Measurements from ENCODE around the gene PTPN4. TPM values are rescaled to one million over a fixed set of nuclear protein-coding genes. Genes with fewer than 3 reads are reported as not detected.

Gene PTPN4, protein sequence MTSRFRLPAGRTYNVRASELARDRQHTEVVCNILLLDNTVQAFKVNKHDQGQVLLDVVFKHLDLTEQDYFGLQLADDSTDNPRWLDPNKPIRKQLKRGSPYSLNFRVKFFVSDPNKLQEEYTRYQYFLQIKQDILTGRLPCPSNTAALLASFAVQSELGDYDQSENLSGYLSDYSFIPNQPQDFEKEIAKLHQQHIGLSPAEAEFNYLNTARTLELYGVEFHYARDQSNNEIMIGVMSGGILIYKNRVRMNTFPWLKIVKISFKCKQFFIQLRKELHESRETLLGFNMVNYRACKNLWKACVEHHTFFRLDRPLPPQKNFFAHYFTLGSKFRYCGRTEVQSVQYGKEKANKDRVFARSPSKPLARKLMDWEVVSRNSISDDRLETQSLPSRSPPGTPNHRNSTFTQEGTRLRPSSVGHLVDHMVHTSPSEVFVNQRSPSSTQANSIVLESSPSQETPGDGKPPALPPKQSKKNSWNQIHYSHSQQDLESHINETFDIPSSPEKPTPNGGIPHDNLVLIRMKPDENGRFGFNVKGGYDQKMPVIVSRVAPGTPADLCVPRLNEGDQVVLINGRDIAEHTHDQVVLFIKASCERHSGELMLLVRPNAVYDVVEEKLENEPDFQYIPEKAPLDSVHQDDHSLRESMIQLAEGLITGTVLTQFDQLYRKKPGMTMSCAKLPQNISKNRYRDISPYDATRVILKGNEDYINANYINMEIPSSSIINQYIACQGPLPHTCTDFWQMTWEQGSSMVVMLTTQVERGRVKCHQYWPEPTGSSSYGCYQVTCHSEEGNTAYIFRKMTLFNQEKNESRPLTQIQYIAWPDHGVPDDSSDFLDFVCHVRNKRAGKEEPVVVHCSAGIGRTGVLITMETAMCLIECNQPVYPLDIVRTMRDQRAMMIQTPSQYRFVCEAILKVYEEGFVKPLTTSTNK
- total RNA-seq, result 43.6 and 46.9 TPM in 2 replicates

DNA sequence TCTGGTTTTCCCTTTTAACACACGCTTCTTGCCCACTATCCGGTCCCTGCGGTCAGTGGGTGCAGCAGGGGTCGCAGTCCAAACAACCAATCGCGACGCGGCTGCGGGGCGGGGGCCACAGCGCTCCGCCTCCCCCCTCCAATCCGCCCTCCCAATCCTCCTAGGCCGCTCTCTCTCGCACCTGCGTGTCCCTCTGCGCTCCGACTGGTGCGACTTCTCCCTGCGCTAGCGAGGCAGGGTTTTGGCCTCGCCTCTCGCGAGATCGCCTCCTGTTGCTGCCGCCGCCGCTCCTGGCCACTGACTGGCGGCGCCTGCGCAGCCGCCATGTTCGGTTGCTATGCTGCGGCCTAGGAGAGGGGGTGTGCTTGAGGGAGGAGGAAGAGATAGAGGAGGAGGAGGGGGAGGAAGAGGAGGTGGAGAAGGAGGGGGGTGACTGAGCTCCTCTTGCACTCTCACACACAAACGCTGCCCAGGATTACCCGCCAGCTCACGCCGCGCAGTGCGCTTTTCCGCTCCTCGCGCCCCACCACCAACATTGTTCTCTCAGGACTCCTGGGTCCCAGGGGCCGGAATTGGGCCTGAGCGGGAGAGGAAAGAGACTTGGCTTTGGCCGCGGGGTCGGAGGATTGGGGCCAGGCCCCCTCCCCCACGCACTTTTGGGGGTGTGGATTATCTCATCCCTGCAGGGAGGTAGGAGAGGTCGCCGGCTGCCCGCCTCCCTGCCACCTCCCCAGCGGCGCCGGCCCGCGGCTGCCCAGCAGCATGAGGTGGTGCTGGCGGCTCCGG, at the start of gene PTPN4:
Gene PTPN4, plus strand, starts transcription at position 472 of the 786 bp plus-strand sequence. CDS start 49,932 bp downstream, outside the sequence.
- peak; percentile 72 for DNase-seq (ENCODE audit: extremely low read depth, low read depth, low spot score)

DNA sequence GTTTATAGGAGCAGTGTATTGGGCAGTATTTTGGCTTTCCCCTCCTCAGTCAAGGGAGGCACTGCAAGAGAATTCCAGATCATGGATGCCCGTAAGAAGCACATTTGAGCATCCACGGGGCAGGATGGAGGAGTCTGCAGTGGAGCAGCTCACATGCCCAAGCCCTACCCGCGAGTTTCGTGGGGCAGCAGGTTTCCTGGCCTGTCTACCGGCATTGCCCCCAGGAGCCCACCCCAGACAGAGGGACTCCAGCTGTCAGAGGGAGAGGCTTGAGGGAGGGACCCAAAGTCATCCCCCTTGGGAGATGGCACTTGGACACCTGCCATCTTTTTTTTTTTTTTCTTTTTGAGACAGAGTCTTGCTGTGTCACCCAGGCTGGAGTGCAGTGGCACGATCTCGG, 49.4 kb upstream of the PTPN4 start:
- DNase-seq (ENCODE audit: extremely low read depth, low read depth, low spot score), result no peak

DNA sequence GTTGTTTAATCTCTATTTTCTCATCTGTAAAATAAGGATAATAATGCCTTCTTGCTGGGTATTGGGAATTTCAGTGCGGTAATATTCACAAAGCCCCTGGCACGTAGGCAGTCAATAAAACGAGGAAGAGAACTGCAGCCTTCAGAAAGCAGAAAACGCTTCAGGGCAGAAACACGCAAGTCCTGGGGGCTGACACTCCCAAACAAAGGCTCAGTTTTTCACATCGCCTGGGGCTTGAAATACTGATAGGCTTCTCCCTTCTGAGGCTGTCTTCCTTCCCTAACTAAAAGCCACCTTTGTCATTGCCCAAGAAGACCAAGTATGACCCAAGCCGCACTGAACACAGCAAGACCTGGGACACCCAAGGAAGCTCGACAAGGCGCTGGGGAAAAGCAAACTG, 48.4 kb upstream of the PTPN4 start:
- no peak for DNase-seq (ENCODE audit: extremely low read depth, low read depth, low spot score)

DNA sequence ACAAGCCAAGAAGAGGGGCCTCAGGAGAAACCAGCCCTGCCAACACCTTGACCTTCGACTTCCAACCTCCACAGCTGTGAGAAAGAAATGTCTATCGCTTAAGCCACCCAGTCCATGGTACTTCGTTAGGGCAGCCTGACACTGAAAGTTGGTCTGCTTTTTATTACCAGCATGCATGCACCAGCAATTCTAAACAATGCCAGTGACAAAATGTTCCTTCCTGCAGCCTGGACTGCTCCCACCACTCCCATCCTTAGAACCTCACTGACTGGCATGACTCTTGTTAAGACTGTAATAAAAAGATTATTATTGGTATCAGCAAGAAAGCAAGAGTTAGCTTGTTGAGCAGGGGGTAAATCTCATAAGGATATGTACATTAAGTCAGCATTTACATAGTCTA, 47.2 kb upstream of the PTPN4 start:
- no peak for DNase-seq (ENCODE audit: extremely low read depth, low read depth, low spot score)

DNA sequence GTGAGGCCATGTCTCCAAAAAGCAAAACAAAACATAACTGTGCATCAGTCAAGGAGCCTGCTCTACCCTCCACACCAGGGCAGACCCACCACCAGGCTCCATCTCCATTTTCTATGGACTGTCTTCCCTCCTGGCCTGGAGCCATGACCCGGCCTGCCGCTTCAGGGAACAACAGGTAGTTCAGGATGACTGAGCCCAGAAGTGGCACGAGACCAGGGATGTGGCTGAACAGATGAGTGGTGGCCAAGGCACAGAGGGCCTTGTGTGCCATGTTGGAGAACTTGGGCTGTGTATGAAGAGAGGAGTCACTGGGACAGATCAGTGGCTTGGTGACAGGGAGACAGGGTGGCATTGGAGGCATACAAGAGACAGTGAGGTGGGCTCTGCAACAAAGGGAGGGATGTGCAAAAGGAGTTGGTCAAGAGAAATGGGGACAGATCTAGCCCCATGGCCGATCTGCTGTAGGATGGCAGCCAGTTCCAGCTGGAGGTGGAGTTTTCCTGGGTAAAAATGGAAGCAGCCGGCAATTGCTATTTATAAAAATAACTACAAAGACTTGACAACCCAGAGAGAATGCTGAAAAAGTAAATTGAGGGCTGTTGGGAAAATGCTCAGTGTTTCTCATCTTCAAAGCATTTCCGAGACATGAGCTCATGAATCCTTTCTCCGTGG, 45.8 kb upstream of the PTPN4 start:
- DNase-seq (ENCODE audit: extremely low read depth, low read depth, low spot score), result no peak

DNA sequence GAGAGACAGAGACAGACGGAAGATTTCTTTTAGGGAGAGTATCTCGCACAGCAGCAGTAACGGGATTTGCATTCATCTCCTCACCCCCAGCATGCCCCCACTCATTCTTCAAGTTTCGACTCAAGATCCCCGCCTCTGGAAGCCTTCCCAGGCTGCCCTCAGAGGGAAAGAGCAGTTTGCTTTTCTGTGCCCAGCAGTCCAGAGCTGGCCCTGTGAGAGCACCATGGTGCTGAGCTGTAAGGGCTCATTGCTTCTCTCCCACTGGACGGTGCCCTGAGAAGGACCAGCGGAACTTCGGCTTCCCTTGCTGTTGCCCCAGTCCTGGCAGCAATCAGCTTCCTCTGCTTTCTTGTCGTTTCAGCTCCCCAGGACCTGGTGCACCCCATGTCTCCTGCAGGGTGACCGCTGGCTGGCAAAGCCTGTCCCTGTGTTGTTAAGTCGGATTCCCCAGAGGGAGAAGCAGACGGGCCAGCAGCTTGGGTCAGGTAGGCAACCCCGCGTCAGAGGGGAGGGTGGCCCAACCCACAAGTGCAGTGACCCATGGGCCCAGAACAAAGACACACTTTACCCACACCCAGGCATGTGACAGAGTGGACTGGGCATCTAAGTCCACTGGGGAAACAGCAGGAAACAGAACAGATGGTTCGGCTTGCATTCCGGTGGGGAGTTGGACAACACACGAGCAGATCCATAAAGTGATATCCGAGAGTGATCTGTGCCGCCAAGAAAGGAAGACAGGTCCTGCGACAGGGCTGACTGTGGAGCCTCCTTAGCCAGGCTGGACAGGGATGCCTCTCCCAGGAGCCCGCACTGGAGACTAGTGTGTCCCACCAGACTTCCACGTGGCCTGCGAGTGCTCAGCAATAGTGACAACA, 44.1 kb upstream of the PTPN4 start:
- no peak for DNase-seq (ENCODE audit: extremely low read depth, low read depth, low spot score)

DNA sequence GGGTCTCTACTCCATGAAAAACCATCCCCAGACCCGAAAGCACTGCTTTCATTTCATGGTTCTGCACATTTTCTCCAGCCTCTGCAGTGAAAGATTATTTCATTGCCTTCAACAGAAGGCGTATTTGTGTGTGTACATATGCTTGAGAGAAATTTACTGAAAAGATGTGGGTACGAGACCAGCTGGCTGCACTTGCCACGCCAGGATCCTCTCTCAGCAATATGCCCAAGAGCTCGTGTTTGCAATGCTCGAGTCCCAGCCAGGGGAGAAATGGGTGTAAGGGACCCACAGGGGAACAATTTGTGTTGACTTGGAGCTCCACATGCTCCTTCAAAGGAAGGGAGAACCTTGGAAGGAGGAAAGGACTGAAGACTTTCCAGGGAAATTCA, 43.4 kb upstream of the PTPN4 start:
- no peak for DNase-seq (ENCODE audit: extremely low read depth, low read depth, low spot score)

DNA sequence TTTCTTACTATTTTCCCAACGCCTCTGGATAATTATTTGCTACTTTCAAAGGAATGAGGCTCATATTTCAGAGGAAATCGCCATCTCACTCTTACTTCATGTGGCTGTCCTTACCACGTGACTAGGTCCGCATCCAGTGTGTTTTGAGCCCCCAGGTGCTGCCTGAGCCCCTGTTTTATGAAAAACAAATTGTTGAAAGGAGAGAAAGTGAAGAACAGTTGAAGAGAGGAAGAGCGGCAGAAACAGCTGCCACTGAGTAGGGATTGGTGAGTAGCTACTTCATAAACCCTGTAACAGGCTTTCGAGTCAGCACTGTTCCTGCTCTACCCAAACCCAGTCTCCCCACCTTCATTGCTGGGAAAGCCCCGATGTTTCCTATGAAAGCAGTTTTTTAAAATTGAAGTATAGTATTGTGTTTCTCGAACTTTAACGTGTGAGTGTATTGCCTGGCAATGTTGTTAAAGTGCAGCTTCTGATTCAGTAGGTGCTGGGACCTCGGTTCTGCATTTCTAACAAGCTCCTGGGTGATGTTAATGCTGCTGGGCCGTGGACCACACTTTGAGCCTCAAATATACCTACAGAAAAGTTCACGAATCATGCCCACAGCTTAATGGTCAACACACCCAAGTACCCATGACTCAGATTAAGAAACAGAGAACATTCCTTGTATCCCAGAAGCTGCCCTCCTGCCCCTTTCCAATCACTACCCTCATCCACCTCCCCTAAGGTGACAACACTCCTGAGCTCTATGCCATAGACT, 41.0 kb upstream of the PTPN4 start:
- no peak for DNase-seq (ENCODE audit: extremely low read depth, low read depth, low spot score)

DNA sequence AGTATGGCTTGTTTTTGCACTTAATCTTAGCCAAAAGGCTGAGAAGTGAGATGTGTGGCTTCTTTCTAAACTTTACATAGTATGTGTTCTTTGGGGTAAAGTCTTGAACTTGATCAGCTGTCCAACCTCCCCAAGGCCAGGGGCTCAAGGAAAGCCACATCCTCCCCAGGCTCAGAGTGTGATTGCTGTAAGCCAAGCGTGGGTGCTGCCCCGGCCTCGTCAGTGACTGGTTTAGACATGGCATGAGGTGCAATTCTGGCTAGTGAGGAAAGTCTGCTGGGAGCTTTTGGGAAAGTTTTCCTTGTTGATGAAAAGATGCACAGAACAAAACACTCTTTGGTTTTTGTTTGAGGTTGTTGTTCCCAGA, 40.5 kb upstream of the PTPN4 start:
- DNase-seq (ENCODE audit: extremely low read depth, low read depth, low spot score), result no peak

DNA sequence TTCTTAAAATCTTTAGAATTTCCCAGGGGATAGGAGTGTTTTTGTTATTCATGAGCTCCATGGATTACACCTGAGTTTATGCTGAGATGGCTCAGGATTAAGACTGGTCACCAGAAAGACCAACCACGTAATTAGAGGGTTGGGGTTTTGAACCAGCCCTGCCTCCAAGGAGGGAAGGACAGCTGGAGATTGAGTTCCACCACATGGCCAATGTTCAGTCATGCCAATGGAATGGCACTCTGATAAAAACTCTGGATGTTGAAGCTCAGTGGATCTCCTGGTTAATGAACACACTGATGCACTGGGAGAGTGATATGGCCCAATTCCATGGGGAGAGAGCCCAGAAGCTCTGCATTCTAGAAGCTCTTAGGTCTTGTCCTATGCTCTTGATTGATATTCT, 38.7 kb upstream of the PTPN4 start:
- DNase-seq (ENCODE audit: extremely low read depth, low read depth, low spot score), result no peak

DNA sequence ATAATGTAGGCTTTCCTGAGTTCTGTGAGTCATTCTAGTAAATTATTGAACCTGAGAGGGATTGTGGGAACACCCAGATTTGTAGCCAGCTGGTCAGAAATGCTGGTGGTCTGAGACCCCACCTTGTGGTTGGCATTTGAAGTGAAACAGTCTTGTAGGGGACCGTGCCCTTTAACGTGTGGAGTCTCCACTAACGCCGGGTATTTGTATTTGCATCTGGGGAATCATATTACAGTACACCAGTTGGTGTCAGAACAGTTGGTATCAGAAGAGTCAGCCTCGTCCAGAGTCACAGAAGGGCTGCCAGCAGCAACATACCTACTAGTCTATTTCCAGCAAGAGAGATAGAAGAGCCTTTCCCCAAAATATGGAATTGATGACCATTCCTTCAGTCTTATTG, 38.3 kb upstream of the PTPN4 start:
- DNase-seq (ENCODE audit: extremely low read depth, low read depth, low spot score), result no peak

DNA sequence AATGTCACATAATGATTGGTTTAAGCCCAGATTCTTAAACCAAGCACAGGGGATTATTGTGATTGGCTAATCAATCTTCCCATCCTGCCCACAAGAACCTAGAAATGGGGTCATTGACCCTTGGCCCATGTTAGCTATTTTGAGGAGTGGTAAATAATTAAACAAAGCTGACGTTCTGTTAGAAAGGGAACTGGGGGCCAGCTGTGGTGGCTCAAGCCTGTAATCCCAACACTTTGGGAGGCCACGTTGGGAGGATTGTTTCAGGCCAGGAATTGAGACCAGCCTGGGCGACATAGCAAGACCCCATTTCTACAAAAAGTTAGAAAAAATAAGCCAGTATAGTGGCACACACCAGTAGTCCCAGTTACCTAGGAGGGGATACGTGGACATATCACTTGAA, 37.8 kb upstream of the PTPN4 start:
- no peak for DNase-seq (ENCODE audit: extremely low read depth, low read depth, low spot score)

DNA sequence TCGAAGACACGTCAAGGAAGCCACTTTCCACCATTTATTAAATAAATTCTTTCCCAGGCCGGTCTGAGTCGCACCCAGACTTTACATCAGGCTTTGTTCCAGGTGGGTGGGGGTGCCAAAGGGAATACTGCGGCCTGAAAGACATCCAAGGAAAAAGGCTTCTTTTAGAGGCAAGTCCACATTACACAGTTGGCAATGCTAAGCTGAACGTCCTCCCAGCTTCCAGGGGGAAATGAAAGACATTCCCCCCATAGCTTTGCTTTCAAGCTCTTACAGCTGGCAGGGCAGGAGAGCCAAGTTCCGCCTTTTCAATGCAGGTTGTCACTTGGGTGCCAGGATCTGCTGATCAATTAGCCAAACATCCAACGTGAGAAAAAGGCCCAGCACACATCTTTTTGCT, 36.5 kb upstream of the PTPN4 start:
- DNase-seq (ENCODE audit: extremely low read depth, low read depth, low spot score), result no peak

DNA sequence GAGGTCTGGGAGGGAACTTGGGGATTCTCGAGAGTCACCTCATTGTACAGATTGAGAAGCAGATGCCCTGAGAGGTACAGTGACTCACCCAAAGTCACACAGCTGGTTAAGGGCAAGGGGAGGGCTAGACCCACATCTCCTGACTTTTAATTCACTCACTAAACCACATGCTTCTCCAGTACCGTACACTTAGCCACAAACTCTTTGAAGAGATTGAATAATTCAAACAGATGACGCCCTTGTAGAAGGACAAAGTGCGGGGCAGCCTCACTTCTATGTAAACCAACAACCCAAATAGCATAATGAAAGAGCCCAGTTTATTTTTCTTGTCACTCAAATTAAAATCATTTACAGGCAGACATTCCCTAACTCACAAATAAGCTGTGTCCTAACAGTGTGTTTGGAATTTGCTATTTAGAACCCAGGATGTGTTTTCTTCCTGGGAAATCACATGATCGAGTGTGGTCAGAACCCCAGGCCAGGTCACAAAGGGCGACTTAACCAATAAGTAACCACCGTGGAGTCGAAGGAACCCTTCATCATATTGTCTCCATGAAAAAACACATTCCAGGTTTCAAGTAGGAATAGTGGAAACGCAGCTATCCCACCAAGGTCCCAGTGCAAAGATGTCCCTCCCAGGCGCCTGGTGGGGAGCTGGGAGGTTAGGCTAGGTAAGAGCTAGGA, 35.8 kb upstream of the PTPN4 start:
- no peak for DNase-seq (ENCODE audit: extremely low read depth, low read depth, low spot score)

DNA sequence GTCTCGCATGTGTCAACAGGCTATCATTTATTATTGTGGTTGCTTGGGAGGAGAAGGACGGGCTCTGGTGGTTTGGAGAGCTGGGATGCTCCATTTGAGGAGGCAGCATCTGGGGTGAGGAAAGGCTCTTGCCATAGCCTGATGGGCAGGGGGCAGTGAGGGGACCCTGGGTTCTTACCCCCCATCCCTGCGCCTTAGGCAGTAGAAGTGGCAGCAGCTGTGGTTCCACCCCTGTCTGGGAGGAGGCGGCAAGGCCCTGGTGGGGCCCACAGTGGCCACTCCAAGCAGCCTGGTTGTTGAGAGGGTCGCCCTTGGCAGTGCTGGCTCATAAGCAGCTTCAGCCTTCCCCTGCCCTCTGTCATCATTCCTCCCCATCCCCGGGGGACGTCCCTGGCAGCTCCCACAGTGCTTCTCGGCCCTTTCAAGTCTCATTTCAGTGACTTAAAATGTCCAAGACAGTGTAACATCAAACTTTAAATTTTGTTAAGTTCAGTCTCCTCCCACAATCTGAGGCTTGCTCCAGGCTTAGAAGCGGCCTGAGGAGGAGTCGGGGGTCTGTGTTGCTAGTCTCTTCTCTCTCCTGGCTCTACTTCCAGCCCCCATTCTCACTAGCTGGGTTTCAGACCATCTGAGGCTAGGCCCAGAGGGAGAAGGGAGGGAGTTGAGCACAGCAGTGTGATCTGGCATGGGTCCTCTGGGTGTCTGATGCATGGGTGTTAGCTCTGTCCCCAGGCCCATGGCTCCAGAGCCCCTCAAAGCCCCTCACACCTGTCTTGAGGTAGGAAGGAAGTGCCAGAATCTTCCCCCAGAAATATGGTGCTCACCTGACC, 34.9 kb upstream of the PTPN4 start:
- no peak for DNase-seq (ENCODE audit: extremely low read depth, low read depth, low spot score)

DNA sequence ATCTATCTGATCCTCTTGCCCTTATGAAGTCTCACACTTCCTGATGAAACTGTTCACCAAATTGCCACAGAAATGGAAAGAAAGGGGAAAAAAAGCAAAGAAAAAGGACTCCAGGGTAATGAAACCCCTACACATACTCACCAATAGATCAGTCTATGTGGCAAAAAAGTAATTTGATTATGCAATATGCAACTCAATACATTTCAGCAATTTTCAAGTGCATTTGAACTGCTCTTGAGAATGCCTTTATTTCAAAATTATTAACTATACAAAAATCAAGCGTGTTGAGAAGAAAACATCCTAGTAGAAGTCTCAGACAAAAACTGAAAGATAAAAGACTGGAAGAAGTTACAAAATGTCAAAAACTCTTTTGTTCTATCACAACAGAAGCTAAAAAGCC, 32.2 kb upstream of the PTPN4 start:
- no peak for DNase-seq (ENCODE audit: extremely low read depth, low read depth, low spot score)

DNA sequence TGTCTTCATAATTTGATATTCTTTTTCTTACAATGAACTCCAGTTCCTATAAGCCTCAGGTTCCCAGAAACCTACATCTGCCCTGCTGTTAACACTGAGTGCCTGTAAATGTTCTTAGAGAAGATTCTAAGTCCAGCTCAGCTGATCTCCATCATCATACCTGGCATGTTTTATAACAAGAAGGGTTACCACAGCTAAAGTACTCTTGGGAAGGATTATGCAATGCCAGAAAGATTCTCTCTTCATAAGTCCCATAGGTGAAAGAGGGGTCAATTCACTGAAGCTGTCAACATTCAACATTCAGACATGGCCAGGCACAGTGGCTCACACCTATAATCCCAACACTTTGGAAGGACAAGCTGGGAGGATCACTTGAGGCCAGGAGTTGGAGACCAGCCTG, 31.3 kb upstream of the PTPN4 start:
- no peak for DNase-seq (ENCODE audit: extremely low read depth, low read depth, low spot score)

Data from glomerular endothelial cell (primary cell).